ENCODE data around the gene EPC1.

EPC1 gene

DNA sequence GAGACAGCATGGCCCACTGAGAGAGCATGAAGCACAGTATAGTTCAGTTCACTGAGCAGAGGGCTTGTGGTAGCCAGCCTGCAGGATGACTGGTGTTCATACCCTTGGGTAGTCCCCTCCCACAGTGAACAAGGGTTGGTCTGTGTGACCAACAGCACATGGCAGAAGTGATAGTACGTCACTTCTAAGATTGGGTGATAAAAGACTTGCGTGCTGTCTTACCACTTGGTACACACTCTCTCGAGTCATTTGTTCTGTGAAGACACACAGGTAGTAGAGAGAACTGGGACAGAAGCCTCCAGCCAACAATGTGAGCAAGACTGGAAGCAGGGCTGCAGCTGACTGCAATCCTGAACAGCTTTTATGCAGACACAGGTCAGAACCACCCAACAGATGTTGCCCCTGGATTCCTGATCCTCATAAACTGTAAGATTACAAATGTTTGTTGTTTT, 14.6 kb downstream of the EPC1 start:
- no peak for DNase-seq (ENCODE audit: low read depth)

GRCh38 chr10:32331606-32332005, 15.4 kb downstream of the EPC1 start:
- DNase-seq (ENCODE audit: low read depth), result no peak

GRCh38 chr10:32330214-32330613, 16.7 kb downstream of the EPC1 start:
- DNase-seq (ENCODE audit: low read depth), result no peak

- no peak for DNase-seq (ENCODE audit: low read depth)
These were observed 17.9 kb downstream of the EPC1 start for GRCh38 chr10:32329061-32329460.

- DNase-seq (ENCODE audit: low read depth), result no peak
These were observed 18.5 kb downstream of the EPC1 start for GRCh38 chr10:32328499-32328898.

- no peak for DNase-seq (ENCODE audit: low read depth)
These were observed 19.6 kb downstream of the EPC1 start for GRCh38 chr10:32327364-32327691.

GRCh38 chr10:32326680-32327363, 20.1 kb downstream of the EPC1 start:
- DNase-seq (ENCODE audit: low read depth), result no peak

DNA sequence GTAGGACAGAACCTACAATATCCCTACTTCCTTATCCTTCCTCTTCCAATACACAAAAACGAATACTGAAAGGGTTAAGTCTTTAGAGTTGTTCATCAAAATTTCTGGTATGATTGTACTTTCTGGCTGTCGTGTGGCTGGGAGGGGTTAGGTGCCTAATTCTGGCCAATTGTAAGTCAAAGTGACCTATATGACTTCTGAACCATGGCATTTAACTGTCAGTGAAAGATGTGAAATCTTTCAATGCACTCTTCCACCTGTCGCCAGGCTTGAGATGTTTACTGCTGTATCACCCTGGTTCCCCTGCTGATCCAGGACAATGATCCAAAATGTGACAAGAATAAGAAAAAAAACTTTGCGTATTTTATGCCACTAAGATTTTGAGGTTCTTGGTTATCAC, 20.8 kb downstream of the EPC1 start:
- DNase-seq (ENCODE audit: low read depth), result no peak

- no peak for DNase-seq (ENCODE audit: low read depth)
These were observed 23.9 kb downstream of the EPC1 start for GRCh38 chr10:32323051-32323450.

DNA sequence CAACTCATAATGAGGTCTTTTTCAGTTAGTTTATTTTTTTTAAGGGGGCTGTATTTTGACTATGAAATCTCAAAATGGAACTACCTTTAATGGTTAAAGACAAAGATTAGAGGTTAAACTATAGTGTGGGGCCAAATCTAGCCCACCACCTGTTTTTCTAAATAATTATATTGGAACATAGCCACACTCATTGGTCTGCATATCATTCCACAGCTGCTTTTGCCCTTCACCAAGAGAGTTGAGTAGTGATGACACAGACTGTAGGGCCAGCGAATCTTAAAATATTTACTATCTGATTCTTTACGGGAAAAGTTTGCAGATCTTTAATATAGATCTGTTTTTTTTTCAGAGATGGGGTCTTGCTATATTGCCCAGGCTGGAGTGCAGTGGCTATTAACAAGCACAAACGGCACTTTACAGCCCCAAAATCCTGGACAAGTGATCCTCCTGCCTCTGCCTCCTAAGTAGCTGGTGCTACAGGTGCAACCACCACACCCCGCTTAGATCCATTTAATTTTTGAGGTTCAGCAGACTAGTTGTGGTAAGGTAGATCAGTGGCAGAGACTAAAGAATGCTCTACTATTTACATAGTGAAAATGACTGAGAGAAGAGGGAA, 25.8 kb downstream of the EPC1 start:
- no peak for DNase-seq (ENCODE audit: low read depth)

DNA sequence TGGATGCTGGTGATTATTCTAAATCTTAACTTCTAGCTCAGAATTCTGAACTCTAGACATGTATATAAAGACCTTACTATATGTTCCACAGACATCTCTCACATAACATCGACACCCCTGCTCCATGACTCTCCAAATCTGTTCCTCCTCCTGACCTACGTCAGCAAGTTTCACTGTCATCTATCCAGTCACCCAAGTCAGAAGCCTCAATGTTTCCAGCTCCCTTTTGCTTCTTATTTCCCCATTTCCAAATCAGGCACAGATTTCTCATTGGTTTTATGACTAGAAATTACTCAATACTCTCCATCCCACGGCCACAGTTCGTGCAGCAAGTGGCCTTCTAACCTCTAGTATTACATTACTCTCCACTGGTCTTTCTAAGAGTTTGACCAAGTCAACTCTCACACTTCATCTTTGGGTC, 28.5 kb downstream of the EPC1 start:
- DNase-seq (ENCODE audit: low read depth), result no peak

DNA sequence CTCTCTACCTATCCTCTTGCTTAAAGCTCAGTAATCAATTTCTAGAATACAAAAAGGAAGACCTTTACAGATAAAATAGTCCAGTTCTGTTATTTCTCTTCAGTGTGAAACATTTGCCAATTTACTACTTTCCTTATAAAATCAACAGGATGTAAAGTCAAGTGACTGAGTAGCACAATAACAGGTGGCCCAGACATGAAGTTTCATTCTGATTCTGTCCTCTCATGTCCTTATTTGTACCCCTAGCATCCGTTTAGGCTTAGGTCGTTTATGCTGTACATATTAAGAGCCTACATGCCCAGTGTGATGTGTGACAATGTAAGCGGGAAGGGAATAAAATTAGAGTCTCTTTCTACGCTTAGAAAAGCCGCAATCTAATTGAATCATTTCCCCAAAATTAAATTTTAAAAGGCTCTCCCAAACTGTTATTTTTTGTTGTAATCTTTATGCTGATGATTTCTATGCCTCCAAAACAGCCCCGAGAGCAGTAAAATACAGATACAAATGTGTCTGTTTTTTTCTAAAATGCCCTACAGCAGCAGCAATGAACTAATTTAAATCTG, 29.1 kb downstream of the EPC1 start:
- DNase-seq (ENCODE audit: low read depth), result no peak

GRCh38 chr10:32315424-32315823, 31.5 kb downstream of the EPC1 start:
- no peak for DNase-seq (ENCODE audit: low read depth)

DNA sequence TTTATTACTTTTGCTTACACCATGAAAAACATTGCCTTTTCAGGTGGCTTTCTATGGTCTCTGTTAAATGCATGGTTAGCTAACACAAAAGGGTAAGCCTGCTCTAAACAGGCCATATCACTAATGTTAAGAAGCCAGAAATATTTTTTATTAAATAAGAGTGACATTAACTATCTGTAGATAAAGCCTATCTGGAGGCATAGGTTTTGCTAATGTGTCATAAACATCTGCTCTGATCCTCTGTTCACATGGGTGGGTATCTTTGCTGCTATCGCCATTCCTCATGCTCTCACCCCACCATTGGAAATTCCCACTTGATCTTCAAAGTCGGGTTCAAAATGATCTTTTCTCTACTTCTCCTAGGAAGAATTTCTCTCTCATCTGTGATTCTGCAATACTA, 32.4 kb downstream of the EPC1 start:
- no peak for DNase-seq (ENCODE audit: low read depth)

DNA sequence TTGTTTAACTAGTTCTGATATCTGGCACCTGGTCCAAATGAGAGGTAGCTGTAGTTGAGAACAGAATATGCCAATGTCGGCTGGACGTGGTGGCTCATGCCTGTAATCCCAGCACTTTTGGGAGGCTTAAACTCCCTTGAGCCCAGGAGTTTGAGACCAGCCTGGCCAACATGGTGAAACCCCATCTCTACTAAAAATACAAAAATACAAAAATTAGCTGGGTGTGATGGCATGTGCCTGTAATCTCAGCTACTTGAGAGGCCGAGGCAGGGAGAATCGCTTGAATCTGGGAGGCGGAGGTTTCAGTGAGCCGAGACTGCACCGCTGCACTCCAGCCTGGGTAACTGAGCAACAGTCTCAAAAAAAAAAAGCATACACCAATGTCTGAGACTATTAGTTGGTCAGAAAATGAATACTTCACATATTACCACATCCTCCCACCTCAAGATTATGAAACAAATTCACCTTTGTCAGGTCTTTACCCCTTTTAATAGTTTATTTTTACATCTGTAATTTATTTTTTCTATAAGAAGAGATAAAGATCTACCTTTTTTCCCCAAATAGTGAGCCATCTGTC, 38.8 kb downstream of the EPC1 start:
- no peak for DNase-seq (ENCODE audit: low read depth)

GRCh38 chr10:32307609-32308008, 39.3 kb downstream of the EPC1 start:
- no peak for DNase-seq (ENCODE audit: low read depth)

- DNase-seq (ENCODE audit: low read depth), result no peak
These were observed 47.5 kb downstream of the EPC1 start for GRCh38 chr10:32299354-32299980.

- DNase-seq (ENCODE audit: low read depth), result peak; percentile 51
These were observed 48.7 kb downstream of the EPC1 start for GRCh38 chr10:32298075-32298812.

DNA sequence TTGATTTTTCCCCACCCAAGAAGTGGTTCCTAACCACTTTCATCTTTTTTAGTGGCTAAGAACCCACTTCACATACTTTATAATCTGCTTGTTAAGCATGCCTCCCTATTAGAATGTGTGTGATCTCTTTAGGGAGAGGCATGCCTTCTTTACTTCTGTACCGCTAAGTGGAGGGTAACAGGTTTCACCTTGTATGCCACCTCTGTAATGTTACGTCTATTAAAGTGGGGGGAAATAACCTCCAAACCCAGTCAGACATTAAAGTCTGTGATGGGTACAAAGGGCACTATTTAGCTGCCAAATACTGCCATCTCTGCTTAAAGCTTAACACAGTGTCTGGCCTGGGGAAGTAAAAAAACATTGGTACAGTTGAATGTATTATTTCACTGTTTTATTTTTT, 51.9 kb downstream of the EPC1 start:
- no peak for DNase-seq (ENCODE audit: low read depth)

GRCh38 chr10:32293581-32293980, 53.4 kb downstream of the EPC1 start:
- no peak for DNase-seq (ENCODE audit: low read depth)

DNA sequence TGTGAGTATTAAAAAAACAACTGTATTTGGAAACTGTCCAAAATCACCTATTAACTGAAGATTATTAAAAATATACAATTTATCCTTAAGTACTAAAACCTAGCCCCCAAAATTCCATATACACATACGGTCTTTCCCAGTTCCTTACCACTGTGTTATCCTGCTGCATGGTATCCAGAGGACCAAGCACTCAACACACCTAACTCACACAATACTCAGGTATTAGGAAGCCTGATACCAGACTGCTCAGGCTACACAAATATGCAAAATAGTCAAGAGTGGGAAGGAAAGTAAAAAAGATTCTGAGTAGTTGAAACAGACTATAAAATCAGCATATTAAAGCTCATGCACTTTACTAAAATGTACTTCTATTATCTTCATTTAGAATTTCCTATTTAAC, 67.2 kb downstream of the EPC1 start:
- no peak for DNase-seq (ENCODE audit: low read depth)

DNA sequence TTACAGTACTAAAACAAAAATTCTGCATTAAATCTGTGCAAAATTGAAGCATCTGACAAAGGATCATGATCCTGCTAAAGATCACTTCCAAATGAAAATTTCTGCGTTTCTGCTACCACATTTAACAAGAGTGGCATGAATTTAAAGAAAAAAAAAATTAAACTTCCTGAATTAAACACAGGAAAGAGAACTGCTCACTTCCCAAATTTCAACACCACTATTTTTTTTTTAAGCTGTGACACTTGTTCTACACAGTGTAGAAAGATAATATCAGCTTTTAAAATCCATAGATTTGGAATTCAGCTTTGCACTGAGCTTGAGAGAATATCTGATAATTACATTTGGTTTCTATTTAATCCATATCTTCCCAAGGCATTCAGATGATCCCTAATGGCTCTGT, 73.6 kb downstream of the EPC1 start:
- no peak for DNase-seq (ENCODE audit: low read depth)
